ENCODE results near the gene NAA80. TPM values are rescaled to one million over a fixed set of nuclear protein-coding genes. Genes with fewer than 3 reads are reported as not detected.

NAA80 gene
- total and polyA plus RNA-seq, 8 donors, result 5.6 to 12.7 (median 9.1) TPM

DNA sequence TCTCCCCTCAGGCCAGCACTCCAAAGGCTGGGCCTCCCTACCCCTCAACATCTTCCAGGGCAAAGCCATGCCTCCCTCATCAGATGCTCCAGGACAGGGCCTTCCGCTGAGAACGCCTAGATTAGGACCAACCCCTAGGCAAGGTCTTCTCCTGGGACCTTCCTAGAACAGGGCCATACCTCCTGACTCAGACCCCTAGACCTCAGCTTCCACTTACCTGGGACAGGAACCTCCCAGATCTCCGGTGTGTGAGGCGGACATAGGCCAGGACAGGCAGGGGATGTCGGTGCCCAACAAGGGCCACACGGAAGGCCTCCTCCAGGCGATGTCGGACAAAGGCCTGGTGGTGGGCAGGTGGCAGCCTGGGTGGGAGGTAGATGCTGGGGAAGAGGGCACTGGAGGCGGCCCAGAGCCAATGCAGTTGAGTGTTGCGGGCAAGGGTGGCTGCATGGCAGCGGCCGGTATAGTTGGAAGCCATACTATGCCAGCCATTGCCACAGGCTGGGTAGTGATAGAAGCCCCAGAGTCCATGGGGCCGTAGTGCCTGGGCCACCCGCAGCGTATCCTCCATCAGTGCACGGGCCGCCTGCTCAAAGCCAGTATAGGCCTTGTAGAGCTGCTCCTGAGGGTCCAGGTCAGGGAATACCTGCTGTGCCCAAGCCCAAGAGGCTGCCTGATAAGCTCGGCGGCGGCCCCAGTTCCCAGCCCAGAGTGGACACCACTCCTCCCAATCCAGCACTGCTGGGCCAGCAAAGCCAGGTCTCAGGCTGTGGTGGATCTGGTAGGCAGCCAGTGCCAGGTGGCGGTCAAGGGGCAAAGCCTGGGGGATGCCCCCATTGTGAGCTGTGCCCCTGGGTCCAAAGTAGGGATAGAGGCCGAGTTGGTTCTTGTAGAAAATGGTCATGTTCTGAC is 4.5 kb downstream of the NAA80 start:
- intact Hi-C loops (cut with DNase I), result no loop called here

GRCh38 chr3:50294089-50294488 is 5.1 kb downstream of the NAA80 start:
- DNase-seq, result no peak

More for the DNA sequence above, 4.5 kb downstream of the NAA80 start:
- no peak for DNase-seq
- peaks cover 23 to 37% of the 10 kb centered on the region in 2 donors for H3K4me1 ChIP-seq
- H3K9me3 ChIP-seq, result no peaks in the 10 kb centered on the region
- H3K27ac ChIP-seq, result no peak overlapping the region
- no peak for TF ChIP-seq CTCF (IDR thresholded peaks at IDR 0.05)
- no peak overlapping the region for H3K4me3 ChIP-seq
- ATAC-seq, result no peak
- H3K36me3 ChIP-seq, result peaks cover 0 to 13% of the 10 kb centered on the region in 2 donors
- H3K27me3 ChIP-seq, result no peaks in the 10 kb centered on the region

GRCh38 chr3:50293079-50293801 is 6.0 kb downstream of the NAA80 start:
- Histone ChIP-seq H3K36me3 (peaks cover 0 to 28% of the 10 kb centered on the region in 2 donors), H3K4me3 (peak overlapping the region in 1 of 2 donors; percentile 94), H3K4me1 (peaks cover 16 to 29% of the 10 kb centered on the region in 2 donors), H3K9me3 (no peaks in the 10 kb centered on the region), H3K27ac (peak overlapping the region; percentile 47 to 84), H3K27me3 (no peaks in the 10 kb centered on the region)
- ATAC-seq (no peak), DNase-seq (no peak)
- TF ChIP-seq CTCF (IDR thresholded peaks at IDR 0.05), result no peak
- intact Hi-C loops (cut with DNase I), result no loop called here

More at GRCh38 chr3:50294089-50294488, 5.1 kb downstream of the NAA80 start:
- Histone ChIP-seq H3K36me3 (peaks cover 0 to 20% of the 10 kb centered on the region in 2 donors), H3K4me3 (no peak overlapping the region), H3K27me3 (no peaks in the 10 kb centered on the region), H3K4me1 (peaks cover 22 to 36% of the 10 kb centered on the region in 2 donors), H3K27ac (no peak overlapping the region), H3K9me3 (no peaks in the 10 kb centered on the region)
- intact Hi-C loops (cut with DNase I), result no loop called here
- ATAC-seq, result no peak
- no peak for TF ChIP-seq CTCF (IDR thresholded peaks at IDR 0.05)

GRCh38 chr3:50292159-50293078 is 6.8 kb downstream of the NAA80 start, which contains the start of gene IFRD2:
Gene IFRD2 (minus strand): TSS chr3:50292429. CDS start chr3:50292274, 155 bp downstream.
- H3K4me1 ChIP-seq, result peaks cover 11 to 20% of the 10 kb centered on the region in 2 donors
- intact Hi-C loops (cut with DNase I), result no loop called here
- peaks cover 0 to 36% of the 10 kb centered on the region in 2 donors for H3K36me3 ChIP-seq
- no peak for TF ChIP-seq CTCF (IDR thresholded peaks at IDR 0.05)
- peak within 1 kb of the TSS; percentile 94 to 97 for H3K4me3 ChIP-seq
- ATAC-seq (peak; percentile 97), DNase-seq (peak; percentile 94 to 99 (median 98))
- no peaks in the 10 kb centered on the region for H3K27me3 ChIP-seq
- H3K9me3 ChIP-seq, result no peaks in the 10 kb centered on the region
- peak within 1 kb of the TSS; percentile 69 to 84 for H3K27ac ChIP-seq

Measured in left lung (tissue), 10 donors.